Measurements from ENCODE around the gene SPATA24. TPM values are rescaled to one million over a fixed set of nuclear protein-coding genes. Genes with fewer than 3 reads are reported as not detected.

SPATA24 gene
- total and polyA plus RNA-seq, 2 of the 13 experiments (the other 11 are each of a cell fraction or from before 2014, with no cell fraction given): 6.0 to 11.1 TPM

DNA sequence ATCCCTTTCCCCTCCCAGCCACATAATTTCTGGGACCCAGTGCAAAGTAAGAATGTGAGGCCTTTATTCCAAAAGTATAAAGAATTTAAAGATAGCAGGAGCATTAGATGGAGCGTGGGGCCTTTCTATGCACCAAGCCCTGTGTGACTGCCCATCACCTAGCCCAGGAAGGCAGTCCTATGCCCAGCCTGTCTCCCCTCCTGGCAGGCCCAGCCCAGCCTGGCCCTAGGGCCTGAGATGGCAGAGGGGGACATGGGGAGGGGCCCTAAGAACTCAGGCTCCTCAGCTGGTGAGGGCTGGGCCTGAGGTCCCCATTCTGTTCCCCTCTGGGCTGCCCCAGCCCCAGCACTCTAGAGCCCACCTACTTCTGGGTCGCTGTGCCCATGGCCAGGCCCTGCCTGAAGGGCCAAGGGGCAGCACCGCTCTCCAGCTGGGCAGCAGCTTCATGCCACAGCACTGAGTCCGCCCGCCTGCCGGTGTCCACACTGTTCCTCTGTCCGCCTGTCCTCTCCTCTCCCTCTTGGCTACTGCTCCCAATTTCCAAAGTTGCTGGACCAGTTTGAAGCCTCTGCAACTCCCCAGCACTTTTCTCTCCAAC, 19.8 kb downstream of the SPATA24 start:
- H3K9me3 ChIP-seq (ENCODE audit: low read length): no peaks in the 10 kb centered on the region
- no peaks in the 10 kb centered on the region for H4K20me1 ChIP-seq (ENCODE audit: insufficient read depth, low read length)
- peak overlapping the region; percentile 69 for H3K27ac ChIP-seq (ENCODE audit: extremely low read length, insufficient read depth, low read length)
- FAIRE-seq (no peak), ATAC-seq (peak; percentile 40), DNase-seq (ENCODE audit: low spot score) (no peak)
- 3% methylated on average over 5 of the region's 7 CpGs for WGBS (ENCODE audit: low lambda C conversion rate)
- peak overlapping the region; percentile 68 to 79 (median 76) for H3K4me3 ChIP-seq (replicated peaks in 1 of 3; ENCODE audit: insufficient read depth in 1 of 3, low read depth in 2 of 3, low read length in 3 of 3)
- peaks cover 16% of the 10 kb centered on the region for H3K79me2 ChIP-seq (ENCODE audit: insufficient read depth, low read length)
- H3K9ac ChIP-seq (ENCODE audit: insufficient read depth, low read depth, low read length): peak overlapping the region; percentile 73
- H3K27me3 ChIP-seq (ENCODE audit: control insufficient read depth in 1 of 2, insufficient read depth in 2 of 2, low read length in 2 of 2): no peaks in the 10 kb centered on the region; a peak in 1 of 5 replicates
- intact Hi-C loops (cut with micrococcal nuclease; ENCODE audit: unreplicated experiment): loop anchor here (2.0 kb wide), 1 partner anchor 19 kb away; no protein-coding TSS in a partner anchor
- ChIA-PET POLR2A (interaction anchor here (0.5 to 1.7 kb wide), 6 partner anchors 19 to 841 kb away, joined by 3 to 6 read pairs (median 4); partner anchors contain the start of genes ETF1, PAIP2, SPATA24 and UBE2D2), CTCF (ENCODE audit: low intra/inter-chr PET ratio, low total read pairs) (no interaction called here)
- H3K36me3 ChIP-seq (replicated peaks in 1 of 2; ENCODE audit: control insufficient read depth in 1 of 2, insufficient read depth in 2 of 2, low read length in 2 of 2): no peaks in the 10 kb centered on the region
- in situ Hi-C loops (cut with HindIII; ENCODE audit: extremely low pct_ligation_motif_present, low pct_unique_long_range_greater_than_20kb): no loop called here
- peaks cover 74% of the 10 kb centered on the region for H3K4me1 ChIP-seq (ENCODE audit: insufficient read depth, low read length)
- H3K4me2 ChIP-seq (ENCODE audit: low read depth, low read length): peak overlapping the region; percentile 92
- H2AFZ ChIP-seq (ENCODE audit: low read length): no peak overlapping the region
- no TSS peak for BruUV-seq (replicated peaks)
- TF ChIP-seq, protein P1, sequence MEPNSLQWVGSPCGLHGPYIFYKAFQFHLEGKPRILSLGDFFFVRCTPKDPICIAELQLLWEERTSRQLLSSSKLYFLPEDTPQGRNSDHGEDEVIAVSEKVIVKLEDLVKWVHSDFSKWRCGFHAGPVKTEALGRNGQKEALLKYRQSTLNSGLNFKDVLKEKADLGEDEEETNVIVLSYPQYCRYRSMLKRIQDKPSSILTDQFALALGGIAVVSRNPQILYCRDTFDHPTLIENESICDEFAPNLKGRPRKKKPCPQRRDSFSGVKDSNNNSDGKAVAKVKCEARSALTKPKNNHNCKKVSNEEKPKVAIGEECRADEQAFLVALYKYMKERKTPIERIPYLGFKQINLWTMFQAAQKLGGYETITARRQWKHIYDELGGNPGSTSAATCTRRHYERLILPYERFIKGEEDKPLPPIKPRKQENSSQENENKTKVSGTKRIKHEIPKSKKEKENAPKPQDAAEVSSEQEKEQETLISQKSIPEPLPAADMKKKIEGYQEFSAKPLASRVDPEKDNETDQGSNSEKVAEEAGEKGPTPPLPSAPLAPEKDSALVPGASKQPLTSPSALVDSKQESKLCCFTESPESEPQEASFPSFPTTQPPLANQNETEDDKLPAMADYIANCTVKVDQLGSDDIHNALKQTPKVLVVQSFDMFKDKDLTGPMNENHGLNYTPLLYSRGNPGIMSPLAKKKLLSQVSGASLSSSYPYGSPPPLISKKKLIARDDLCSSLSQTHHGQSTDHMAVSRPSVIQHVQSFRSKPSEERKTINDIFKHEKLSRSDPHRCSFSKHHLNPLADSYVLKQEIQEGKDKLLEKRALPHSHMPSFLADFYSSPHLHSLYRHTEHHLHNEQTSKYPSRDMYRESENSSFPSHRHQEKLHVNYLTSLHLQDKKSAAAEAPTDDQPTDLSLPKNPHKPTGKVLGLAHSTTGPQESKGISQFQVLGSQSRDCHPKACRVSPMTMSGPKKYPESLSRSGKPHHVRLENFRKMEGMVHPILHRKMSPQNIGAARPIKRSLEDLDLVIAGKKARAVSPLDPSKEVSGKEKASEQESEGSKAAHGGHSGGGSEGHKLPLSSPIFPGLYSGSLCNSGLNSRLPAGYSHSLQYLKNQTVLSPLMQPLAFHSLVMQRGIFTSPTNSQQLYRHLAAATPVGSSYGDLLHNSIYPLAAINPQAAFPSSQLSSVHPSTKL (CRISPR knock-in tag; IDR thresholded peaks at IDR 0.05): no peak
- TF ChIP-seq DNMT1 (CRISPR knock-in tag; IDR thresholded peaks at IDR 0.05): 0 out of 2 replicates have a peak, but pooled peaks have one; percentile 79
- TF ChIP-seq ZKSCAN1 (IDR thresholded peaks at IDR 0.05; ENCODE audit: low read length): no peak
- TF ChIP-seq, protein P2, sequence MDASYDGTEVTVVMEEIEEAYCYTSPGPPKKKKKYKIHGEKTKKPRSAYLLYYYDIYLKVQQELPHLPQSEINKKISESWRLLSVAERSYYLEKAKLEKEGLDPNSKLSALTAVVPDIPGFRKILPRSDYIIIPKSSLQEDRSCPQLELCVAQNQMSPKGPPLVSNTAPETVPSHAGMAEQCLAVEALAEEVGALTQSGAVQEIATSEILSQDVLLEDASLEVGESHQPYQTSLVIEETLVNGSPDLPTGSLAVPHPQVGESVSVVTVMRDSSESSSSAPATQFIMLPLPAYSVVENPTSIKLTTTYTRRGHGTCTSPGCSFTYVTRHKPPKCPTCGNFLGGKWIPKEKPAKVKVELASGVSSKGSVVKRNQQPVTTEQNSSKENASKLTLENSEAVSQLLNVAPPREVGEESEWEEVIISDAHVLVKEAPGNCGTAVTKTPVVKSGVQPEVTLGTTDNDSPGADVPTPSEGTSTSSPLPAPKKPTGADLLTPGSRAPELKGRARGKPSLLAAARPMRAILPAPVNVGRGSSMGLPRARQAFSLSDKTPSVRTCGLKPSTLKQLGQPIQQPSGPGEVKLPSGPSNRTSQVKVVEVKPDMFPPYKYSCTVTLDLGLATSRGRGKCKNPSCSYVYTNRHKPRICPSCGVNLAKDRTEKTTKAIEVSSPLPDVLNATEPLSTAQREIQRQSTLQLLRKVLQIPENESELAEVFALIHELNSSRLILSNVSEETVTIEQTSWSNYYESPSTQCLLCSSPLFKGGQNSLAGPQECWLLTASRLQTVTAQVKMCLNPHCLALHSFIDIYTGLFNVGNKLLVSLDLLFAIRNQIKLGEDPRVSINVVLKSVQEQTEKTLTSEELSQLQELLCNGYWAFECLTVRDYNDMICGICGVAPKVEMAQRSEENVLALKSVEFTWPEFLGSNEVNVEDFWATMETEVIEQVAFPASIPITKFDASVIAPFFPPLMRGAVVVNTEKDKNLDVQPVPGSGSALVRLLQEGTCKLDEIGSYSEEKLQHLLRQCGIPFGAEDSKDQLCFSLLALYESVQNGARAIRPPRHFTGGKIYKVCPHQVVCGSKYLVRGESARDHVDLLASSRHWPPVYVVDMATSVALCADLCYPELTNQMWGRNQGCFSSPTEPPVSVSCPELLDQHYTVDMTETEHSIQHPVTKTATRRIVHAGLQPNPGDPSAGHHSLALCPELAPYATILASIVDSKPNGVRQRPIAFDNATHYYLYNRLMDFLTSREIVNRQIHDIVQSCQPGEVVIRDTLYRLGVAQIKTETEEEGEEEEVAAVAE (CRISPR knock-in tag; IDR thresholded peaks at IDR 0.05; ENCODE audit: borderline replicate concordance): no peak
- TF ChIP-seq SP140L (CRISPR knock-in tag; IDR thresholded peaks at IDR 0.05; ENCODE audit: borderline replicate concordance): no peak
- TF ChIP-seq, protein P3, sequence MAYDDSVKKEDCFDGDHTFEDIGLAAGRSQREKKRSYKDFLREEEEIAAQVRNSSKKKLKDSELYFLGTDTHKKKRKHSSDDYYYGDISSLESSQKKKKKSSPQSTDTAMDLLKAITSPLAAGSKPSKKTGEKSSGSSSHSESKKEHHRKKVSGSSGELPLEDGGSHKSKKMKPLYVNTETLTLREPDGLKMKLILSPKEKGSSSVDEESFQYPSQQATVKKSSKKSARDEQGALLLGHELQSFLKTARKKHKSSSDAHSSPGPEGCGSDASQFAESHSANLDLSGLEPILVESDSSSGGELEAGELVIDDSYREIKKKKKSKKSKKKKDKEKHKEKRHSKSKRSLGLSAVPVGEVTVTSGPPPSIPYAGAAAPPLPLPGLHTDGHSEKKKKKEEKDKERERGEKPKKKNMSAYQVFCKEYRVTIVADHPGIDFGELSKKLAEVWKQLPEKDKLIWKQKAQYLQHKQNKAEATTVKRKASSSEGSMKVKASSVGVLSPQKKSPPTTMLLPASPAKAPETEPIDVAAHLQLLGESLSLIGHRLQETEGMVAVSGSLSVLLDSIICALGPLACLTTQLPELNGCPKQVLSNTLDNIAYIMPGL (CRISPR knock-in tag; IDR thresholded peaks at IDR 0.05; ENCODE audit: borderline replicate concordance in 1 of 2, low read depth in 1 of 2): peak in 1 of 2 experiments; percentile 4; a peak in 1 of 4 replicates
- 0 out of 2 replicates have a peak, but pooled peaks have one; percentile 21 for TF ChIP-seq ZNF138 (CRISPR knock-in tag; IDR thresholded peaks at IDR 0.05; ENCODE audit: low read depth)
- TF ChIP-seq ZSCAN31 (CRISPR knock-in tag; IDR thresholded peaks at IDR 0.05; ENCODE audit: low read depth): peak; percentile 43; the same call in 1 of the 2 replicates
- no peak for TF ChIP-seq CENPT (CRISPR knock-in tag; IDR thresholded peaks at IDR 0.05; ENCODE audit: low read depth)
- TF ChIP-seq NFATC3 (CRISPR knock-in tag; IDR thresholded peaks at IDR 0.05): no peak
- TF ChIP-seq MED1 (CRISPR knock-in tag; IDR thresholded peaks at IDR 0.05): no peak

Data from HepG2 (cell line).